Activated naive CD4-positive, alpha-beta T cell treated with anti-CD3 and anti-CD28 coated beads for 36 hours (primary cell): ENCODE measurements around the gene GTF3C6. TPM values are rescaled to one million over a fixed set of nuclear protein-coding genes. Genes with fewer than 3 reads are reported as not detected.
"Not testable (repeated sequence)": the region's sequence is repeated elsewhere in the genome, so short reads cannot be mapped to it uniquely, and the experiment has no call there.

Source experiments
- CTCF ChIA-PET: fragments of 350-600 bp; sonication (Branson Sonifier 250); formaldehyde crosslinking; loops from one replicate; lab custom pipeline; 2021; ENCODE audit warnings: antibody characterized with exemption; lab: Charles Lee
- DNase-seq: peaks from one replicate; pipeline ENCODE4 v3.0.0-alpha.2; 2020
- H3K27ac Mint-ChIP-seq: one replicate; pipeline ENCODE4 v1.8.0; 2021; ENCODE audit warnings: mild to moderate bottlenecking, mixed read lengths
- H3K27me3 Mint-ChIP-seq: one replicate; pipeline ENCODE4 v1.8.0; 2021; ENCODE audit warnings: low read depth, mixed read lengths
- H3K36me3 Mint-ChIP-seq: one replicate; pipeline ENCODE4 v1.8.0; 2021; ENCODE audit warnings: low read depth, mixed read lengths
- H3K4me1 Mint-ChIP-seq: one replicate; pipeline ENCODE4 v1.8.0; 2021; ENCODE audit warnings: low read depth, mixed read lengths
- H3K4me3 Mint-ChIP-seq: one replicate; pipeline ENCODE4 v1.8.0; 2021; ENCODE audit warnings: mild to moderate bottlenecking, moderate library complexity, mixed read lengths
- H3K9me3 Mint-ChIP-seq: one replicate; pipeline ENCODE4 v1.8.0; 2021; ENCODE audit warnings: mixed read lengths
- intact Hi-C: fragments of 100-400 bp; cut with micrococcal nuclease; formaldehyde crosslinking; loops from one replicate; pipeline ENCODE4 v1.15.1; 2023
- total RNA-seq, 2 experiments: library from RNA; stranded (reverse); gene quantifications; one replicate each; pipeline ENCODE4 v1.2.3, GENCODE V29; 2021

GTF3C6 gene
- total RNA-seq, 2 experiments from 2014 or later, result 81.6 to 84.7 TPM

DNA sequence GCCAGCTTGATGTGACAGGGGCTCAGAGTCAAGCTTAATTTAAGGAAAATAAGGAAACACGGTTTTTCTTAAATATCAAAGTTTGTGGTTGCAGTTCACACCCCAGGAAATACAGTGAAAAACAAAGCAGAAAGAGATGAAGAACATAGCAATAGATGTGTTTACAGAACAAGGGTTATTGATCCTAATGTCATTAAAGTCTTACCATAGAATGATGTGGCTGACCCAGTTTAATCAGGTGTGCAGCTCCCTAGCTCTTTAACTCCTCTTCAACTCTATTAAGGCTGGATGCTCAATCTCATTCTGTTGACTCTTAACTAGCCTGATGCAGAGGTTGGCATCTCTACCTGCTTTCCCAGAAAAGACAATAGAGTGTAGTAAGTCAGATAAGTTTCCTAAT lies 7.5 kb upstream of the GTF3C6 start:
- Mint-ChIP-seq H3K9me3 (no peaks in the 10 kb centered on the region), H3K27me3 (no peaks in the 10 kb centered on the region), H3K4me1 (no peaks in the 10 kb centered on the region), H3K36me3 (no peaks in the 10 kb centered on the region), H3K4me3 (no peak overlapping the region), H3K27ac (no peak overlapping the region)
- CTCF ChIA-PET, result interaction anchor here (3.7 to 3.9 kb wide), 2 partner anchors 268 to 423 kb away, joined by 31 to 48 read pairs; no protein-coding TSS in a partner anchor
- DNase-seq, result no peak
- intact Hi-C loops, result no loop called here

DNA sequence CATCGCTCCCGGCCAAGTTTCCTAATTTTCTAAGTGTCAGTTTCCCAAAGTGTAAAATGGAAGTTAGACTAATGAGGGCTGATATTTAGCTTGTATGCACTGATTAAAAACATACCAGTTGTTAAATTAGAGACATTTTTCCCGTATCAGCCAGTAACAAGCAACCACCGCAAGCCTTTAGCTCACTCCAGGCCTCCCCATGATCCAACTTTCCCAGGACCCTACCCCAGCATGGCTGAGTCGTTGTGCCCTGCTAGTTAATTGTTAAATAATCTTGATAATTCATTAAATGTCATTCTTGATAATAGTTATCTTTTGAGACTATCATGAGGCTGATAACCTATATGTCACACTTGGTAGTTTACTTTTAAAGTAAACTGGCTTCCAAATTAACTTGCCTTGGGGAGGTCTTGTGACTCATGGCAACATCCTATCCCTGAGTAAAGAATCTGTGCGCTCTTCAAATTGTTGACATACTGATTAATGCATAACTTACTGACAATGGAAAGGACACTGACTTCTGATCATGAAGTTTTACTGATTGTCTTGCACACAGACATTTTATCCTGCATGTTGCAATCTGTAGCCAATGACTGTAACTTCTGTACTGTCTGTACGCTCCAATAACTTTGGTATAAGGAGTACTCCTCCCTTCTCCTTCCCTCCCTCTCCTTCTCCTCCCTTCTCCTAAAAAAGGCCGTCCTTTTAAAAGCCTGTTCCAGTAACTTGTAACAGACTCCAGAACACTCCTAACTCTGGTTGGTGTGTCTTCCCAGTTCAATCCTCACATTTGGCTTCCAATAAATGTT lies 6.3 kb upstream of the GTF3C6 start:
- no peak for DNase-seq
- Mint-ChIP-seq H3K27ac (no peak overlapping the region), H3K36me3 (no peaks in the 10 kb centered on the region), H3K4me1 (peaks cover 1% of the 10 kb centered on the region), H3K9me3 (no peaks in the 10 kb centered on the region), H3K27me3 (no peaks in the 10 kb centered on the region), H3K4me3 (no peak overlapping the region)
- CTCF ChIA-PET, result interaction anchor here (0.6 to 3.9 kb wide), 4 partner anchors 138 to 424 kb away, joined by 3 to 48 read pairs (median 18); no protein-coding TSS in a partner anchor
- intact Hi-C loops, result no loop called here

DNA sequence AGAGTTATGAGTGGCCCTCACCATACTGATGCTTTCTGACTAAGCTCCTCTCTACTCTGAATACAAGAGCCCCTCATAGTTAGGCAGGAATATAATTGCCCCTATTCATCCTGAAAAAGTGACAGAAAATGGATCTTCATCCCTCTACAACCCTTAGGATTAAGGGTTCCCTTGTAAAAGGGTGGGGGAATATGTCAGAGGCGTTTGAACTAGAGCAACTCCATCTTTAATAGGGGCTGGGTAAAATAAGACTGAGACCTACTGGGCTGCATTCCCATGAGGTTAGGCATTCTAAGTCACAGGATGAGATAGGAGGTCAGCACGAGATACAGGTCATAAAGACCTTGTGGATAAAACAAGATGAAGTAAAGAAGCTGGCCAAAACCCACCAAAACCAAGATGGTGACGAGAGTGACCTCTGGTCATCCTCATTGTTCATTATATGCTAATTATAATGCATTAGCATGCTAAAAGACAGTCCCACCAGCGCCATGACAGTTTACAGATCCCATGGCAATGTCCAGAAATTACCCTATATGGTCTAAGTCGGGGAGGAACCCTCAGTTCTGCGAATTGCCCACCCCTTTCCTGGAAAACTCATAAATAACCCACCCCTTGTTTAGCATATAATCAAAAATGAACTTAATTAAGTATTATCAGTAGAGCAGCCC lies 4.7 kb upstream of the GTF3C6 start:
- Mint-ChIP-seq H3K36me3 (peaks cover 1% of the 10 kb centered on the region), H3K27me3 (no peaks in the 10 kb centered on the region), H3K4me3 (no peak overlapping the region), H3K4me1 (peaks cover 5% of the 10 kb centered on the region), H3K27ac (no peak overlapping the region), H3K9me3 (no peaks in the 10 kb centered on the region)
- no peak for DNase-seq
- CTCF ChIA-PET, result interaction anchor here (3.7 kb wide), 1 partner anchor 272 kb away, joined by 16 read pairs; no protein-coding TSS in a partner anchor
- intact Hi-C loops, result no loop called here

DNA sequence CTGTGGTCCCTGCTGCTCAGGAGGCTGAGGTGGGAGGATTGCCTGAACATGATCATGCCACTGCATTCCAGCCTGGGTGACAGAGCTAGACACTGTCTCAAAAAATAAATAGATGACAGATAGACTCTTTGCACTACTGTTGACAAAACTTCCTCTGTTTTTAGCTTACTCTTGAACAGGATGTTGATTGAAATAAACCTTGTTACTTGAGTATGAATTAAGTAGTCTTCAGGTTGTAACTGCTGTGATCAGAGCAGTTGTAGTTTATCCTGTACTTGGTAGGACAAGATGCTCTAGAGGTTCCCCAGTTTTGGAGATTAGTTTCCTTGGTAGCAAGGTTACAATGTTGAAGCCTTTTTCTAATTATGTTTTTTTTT lies 1.5 kb downstream of the GTF3C6 start:
- no peaks in the 10 kb centered on the region for H3K9me3 Mint-ChIP-seq
- no peak for DNase-seq
- H3K4me3 Mint-ChIP-seq, result peak overlapping the region; percentile 94
- CTCF ChIA-PET, result interaction anchor here (0.6 to 1.2 kb wide), 4 partner anchors 8 to 433 kb away, joined by 4 to 5 read pairs (median 5); no protein-coding TSS in a partner anchor
- H3K36me3 Mint-ChIP-seq, result peaks cover 33% of the 10 kb centered on the region
- no peaks in the 10 kb centered on the region for H3K27me3 Mint-ChIP-seq
- intact Hi-C loops, result no loop called here
- peaks cover 14% of the 10 kb centered on the region for H3K4me1 Mint-ChIP-seq
- H3K27ac Mint-ChIP-seq, result peak overlapping the region; percentile 63

DNA sequence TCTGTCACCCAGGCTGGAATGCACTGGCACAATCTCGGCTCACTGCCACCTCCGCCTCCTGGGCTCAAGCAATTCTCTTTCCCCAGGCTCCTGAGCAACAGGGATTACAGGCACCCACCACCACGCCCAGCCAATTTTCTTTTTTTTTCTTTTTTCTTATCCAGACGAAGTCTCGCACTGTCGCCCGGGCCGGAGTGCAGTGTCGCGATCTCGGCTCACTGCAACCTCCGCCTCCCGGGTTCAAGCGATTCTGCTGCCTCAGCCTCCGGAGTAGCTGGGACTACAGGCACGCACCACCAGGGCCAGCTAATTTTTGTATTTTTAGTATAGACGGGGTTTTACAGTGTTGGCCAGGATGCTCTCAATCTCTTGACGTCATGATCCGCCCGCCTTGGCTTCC lies 4.1 kb downstream of the GTF3C6 start:
- H3K4me3 Mint-ChIP-seq, CTCF ChIA-PET, H3K27me3 Mint-ChIP-seq, intact Hi-C loops, H3K27ac Mint-ChIP-seq, H3K9me3 Mint-ChIP-seq, DNase-seq: not testable (repeated sequence)
- H3K36me3 Mint-ChIP-seq, result peaks cover 42% of the 10 kb centered on the region
- peaks cover 12% of the 10 kb centered on the region for H3K4me1 Mint-ChIP-seq

DNA sequence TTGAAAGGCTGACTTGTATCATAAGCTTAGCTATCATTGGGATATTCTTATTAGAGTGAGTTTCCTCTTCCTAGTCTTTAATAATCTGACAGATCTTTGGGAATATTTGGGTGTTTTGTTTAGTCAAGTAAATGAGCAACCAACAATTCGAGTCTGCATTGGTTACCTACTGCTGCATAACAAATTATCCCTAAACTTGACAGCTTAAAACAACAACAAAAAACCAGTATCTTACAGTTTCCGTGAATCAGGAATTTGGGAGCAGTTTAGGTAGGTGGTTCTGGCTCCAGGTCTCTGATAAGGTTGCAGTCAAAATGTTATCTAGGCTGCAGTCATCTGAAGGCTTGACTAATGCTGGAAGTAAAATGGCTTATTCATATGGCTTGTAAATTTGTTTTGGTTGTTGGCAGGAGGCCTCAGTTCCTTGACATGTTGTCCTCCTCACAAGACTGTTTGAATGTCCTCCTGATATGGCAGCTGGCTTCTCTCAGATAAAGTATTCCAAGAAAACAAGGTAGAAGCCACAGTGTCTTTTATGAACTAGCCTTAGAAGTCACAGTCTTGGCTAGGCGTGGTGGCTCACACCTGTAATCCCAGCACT lies 7.2 kb downstream of the GTF3C6 start:
- CTCF ChIA-PET, result interaction anchor here (1.5 kb wide), 1 partner anchor 284 kb away, joined by 3 read pairs; no protein-coding TSS in a partner anchor
- intact Hi-C loops, result no loop called here

DNA sequence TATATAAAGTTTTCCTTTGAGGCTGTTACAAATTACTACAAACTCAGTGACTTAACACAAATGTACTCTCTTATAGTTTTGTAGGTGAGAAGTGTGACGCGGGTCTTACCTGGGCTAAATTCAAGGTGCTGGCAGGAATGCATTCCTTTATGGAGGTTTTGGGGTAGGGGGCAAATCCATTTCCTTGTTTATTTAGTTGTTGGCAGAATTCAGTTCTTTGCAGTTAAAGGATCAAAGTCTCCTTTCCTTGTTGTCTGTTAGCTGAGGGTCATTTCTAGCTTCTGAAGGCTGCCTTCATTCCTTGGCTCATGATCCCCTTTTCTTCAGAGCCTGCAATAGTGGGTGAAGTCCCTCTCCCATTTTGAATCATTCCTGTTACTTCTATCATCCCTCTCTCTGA lies 10.2 kb downstream of the GTF3C6 start:
- Mint-ChIP-seq H3K36me3 (peaks cover 23% of the 10 kb centered on the region), H3K27ac (peak overlapping the region; percentile 51)
- H3K27me3 Mint-ChIP-seq, H3K4me3 Mint-ChIP-seq, DNase-seq, H3K4me1 Mint-ChIP-seq, intact Hi-C loops, H3K9me3 Mint-ChIP-seq: not testable (repeated sequence)
- CTCF ChIA-PET, result interaction anchor here (0.6 kb wide), 2 partner anchors 275 to 1046 kb away, joined by 3 to 8 read pairs; no protein-coding TSS in a partner anchor

More for the DNA sequence above, 7.2 kb downstream of the GTF3C6 start:
- no peaks in the 10 kb centered on the region for H3K9me3 Mint-ChIP-seq
- DNase-seq, result no peak
- peaks cover 1% of the 10 kb centered on the region for H3K4me1 Mint-ChIP-seq
- H3K36me3 Mint-ChIP-seq, result peaks cover 44% of the 10 kb centered on the region
- no peak overlapping the region for H3K27ac Mint-ChIP-seq
- no peak overlapping the region for H3K4me3 Mint-ChIP-seq
- H3K27me3 Mint-ChIP-seq, result no peaks in the 10 kb centered on the region

DNA sequence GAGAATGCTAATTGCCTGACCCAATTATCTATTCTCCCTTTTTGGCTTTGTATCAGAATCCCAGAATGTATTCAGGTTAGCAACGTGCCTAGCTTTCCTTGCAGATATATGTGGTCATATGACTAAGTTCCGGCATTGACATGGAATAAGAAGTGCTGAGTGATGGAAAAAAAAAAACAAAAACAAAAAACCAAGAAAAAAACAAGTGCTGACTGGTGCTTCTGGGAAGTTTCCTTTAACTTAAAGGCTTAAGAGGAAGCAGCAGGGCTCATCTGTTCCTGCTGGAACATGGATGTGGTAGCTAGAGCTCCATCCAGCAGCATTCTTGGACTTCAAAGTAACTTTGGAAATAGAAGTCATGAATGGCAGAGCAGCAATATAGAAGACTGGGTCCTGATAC lies 13.0 kb downstream of the GTF3C6 start:
- Mint-ChIP-seq H3K4me3 (no peak overlapping the region), H3K9me3 (no peaks in the 10 kb centered on the region), H3K36me3 (peaks cover 15% of the 10 kb centered on the region), H3K27me3 (no peaks in the 10 kb centered on the region), H3K27ac (no peak overlapping the region), H3K4me1 (no peaks in the 10 kb centered on the region)
- DNase-seq, result no peak
- CTCF ChIA-PET, result interaction anchor here (0.6 to 0.7 kb wide), 3 partner anchors 40 to 289 kb away, joined by 3 read pairs; no protein-coding TSS in a partner anchor
- intact Hi-C loops, result no loop called here

DNA sequence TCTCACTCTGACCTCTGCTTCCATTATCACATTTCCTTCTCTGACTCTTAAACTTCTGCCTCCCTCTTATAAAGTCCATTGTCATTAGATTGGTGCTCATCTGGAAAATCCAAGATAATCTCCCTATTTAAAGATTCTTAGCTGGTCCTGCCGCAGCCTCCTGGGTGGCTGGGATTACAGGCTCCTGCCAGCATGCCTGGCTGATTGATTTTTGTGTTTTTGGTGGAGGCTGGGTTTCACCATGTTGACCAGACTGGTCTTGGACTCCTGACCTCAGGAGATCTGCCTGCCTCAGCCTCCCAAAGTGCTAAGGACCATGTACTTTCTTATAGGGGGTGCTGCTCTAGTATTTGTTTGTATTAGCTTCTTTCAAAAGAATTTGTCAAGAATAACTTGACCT lies 18.1 kb downstream of the GTF3C6 start:
- Mint-ChIP-seq H3K4me1 (peaks cover 18% of the 10 kb centered on the region), H3K36me3 (peaks cover 12% of the 10 kb centered on the region), H3K4me3 (no peak overlapping the region), H3K27me3 (no peaks in the 10 kb centered on the region), H3K27ac (no peak overlapping the region), H3K9me3 (no peaks in the 10 kb centered on the region)
- intact Hi-C loops, result no loop called here
- CTCF ChIA-PET, result no interaction called here
- DNase-seq, result no peak

DNA sequence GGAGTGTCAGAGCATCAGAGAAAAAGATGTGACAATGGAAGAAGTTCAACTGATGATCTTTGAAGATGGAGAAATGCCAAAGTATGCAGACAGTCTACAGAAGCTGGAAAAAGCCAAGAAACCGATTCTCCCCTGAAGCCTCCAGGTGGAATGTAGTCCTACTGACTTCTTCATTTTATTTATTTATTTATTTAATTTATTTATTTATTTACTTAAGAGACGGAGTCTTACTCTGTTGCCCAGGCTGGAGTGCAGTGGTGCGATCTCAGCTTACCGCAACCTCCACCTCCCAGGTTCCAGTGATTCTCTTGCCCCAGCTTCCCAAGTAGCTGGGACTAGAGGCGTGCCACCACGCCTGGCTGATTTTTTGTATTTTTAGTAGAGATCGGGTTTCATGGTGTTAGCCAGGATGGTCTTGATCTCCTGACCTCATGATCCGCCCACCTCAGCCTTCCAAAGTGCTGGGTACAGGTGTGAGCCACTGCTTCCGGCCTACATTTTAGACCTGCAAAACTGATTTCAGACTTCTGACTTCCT lies 21.1 kb downstream of the GTF3C6 start:
- Mint-ChIP-seq H3K4me1 (peaks cover 34% of the 10 kb centered on the region), H3K9me3 (no peaks in the 10 kb centered on the region), H3K36me3 (peaks cover 19% of the 10 kb centered on the region), H3K27me3 (no peaks in the 10 kb centered on the region), H3K4me3 (no peak overlapping the region), H3K27ac (no peak overlapping the region)
- DNase-seq, result no peak
- intact Hi-C loops, result no loop called here
- CTCF ChIA-PET, result no interaction called here

DNA sequence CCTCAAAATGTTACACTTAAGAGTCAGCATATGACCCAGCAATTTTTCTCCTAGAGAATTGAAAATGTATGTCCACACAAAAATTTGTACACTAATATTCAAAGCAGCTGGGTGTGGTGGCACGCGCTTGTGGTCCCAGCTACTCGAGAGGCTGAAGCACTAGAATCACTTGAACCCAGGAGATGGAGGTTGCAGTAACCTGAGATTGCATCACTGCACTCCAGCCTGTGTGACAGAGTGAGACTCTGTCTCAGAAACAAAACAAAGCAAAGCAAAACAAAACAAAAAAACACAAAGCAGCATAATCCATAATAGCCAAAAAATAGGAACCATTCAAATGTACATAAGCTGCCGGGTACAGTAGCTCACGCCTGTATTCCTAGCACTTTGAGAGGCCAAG lies 21.7 kb downstream of the GTF3C6 start:
- H3K4me1 Mint-ChIP-seq, result peaks cover 34% of the 10 kb centered on the region
- peaks cover 20% of the 10 kb centered on the region for H3K36me3 Mint-ChIP-seq
- H3K27ac Mint-ChIP-seq, result no peak overlapping the region
- H3K9me3 Mint-ChIP-seq, result no peaks in the 10 kb centered on the region
- CTCF ChIA-PET, result no interaction called here
- DNase-seq, result no peak
- no peaks in the 10 kb centered on the region for H3K27me3 Mint-ChIP-seq
- intact Hi-C loops, result no loop called here
- H3K4me3 Mint-ChIP-seq, result peak overlapping the region; percentile 96

DNA sequence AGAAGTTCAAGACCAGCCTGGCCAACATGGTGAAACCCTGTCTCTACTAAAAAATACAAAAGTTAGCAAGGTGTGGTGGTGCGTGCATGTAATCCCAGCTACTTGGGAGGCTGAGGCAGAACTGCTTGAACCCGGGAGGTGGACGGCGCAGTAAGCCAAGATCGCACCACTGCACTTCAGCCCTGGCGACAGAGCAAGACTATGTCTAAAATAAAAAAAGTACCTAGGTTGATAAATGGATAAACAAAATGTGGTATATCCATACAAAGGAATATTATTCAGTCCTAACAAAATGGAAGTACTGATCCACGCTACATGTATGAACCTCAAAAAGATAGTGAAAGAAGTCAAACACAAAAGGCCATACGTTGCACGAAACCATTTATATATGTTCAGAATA lies 22.1 kb downstream of the GTF3C6 start:
- intact Hi-C loops, result loop anchor here (1.0 kb wide), 4 partner anchors 22 to 800 kb away; partner anchors contain the start of genes CDC40, GTF3C6 and REV3L
- Mint-ChIP-seq H3K27ac (peak overlapping the region; percentile 96), H3K27me3 (no peaks in the 10 kb centered on the region), H3K9me3 (no peaks in the 10 kb centered on the region), H3K4me3 (peak overlapping the region; percentile 96), H3K4me1 (peaks cover 34% of the 10 kb centered on the region), H3K36me3 (peaks cover 21% of the 10 kb centered on the region)
- CTCF ChIA-PET, result no interaction called here
- no peak for DNase-seq
